NCI-H2227 treated with DMSO at 0.1 percent for 48 hours (cell line): ENCODE results near the gene CC2D1B.

Experiments
- DNase-seq: peaks from one replicate; lab custom pipeline; 2025; lab: John Stamatoyannopoulos, UW

The CC2D1B gene

GRCh38 chr1:52359676-52360594 is 6.1 kb downstream of the CC2D1B start:
- DNase-seq = no peak

- no peak for DNase-seq
These were observed 7.0 kb downstream of the CC2D1B start for GRCh38 chr1:52358851-52359497.

- no peak for DNase-seq
These were observed 8.6 kb downstream of the CC2D1B start for GRCh38 chr1:52357397-52357796.

GRCh38 chr1:52356818-52357355 is 9.1 kb downstream of the CC2D1B start:
- DNase-seq = no peak

GRCh38 chr1:52355847-52356505 is 10.0 kb downstream of the CC2D1B start:
- no peak for DNase-seq

GRCh38 chr1:52355436-52355835 is 10.6 kb downstream of the CC2D1B start:
- DNase-seq = no peak

GRCh38 chr1:52352690-52353089 is 13.3 kb downstream of the CC2D1B start:
- DNase-seq = no peak

- no peak for DNase-seq
These were observed 17.2 kb downstream of the CC2D1B start for GRCh38 chr1:52348704-52349300.

GRCh38 chr1:52346653-52347052 is 19.4 kb downstream of the CC2D1B start:
- no peak for DNase-seq

GRCh38 chr1:52345252-52345651 is 20.8 kb downstream of the CC2D1B start:
- no peak for DNase-seq

GRCh38 chr1:52343979-52344378 is 22.0 kb downstream of the CC2D1B start:
- no peak for DNase-seq

- DNase-seq = no peak
These were observed 24.2 kb downstream of the CC2D1B start for GRCh38 chr1:52341655-52342260.

- no peak for DNase-seq
These were observed 28.6 kb downstream of the CC2D1B start for GRCh38 chr1:52337439-52337838.

- no peak for DNase-seq
These were observed 31.0 kb downstream of the CC2D1B start for GRCh38 chr1:52334906-52335528.

- DNase-seq = no peak
These were observed 33.6 kb downstream of the CC2D1B start for GRCh38 chr1:52332411-52332810.

- DNase-seq = no peak
These were observed 37.4 kb downstream of the CC2D1B start for GRCh38 chr1:52328615-52329014.

- DNase-seq = no peak
These were observed 40.2 kb downstream of the CC2D1B start for GRCh38 chr1:52325786-52326185.

- DNase-seq = no peak
These were observed 42.3 kb downstream of the CC2D1B start for GRCh38 chr1:52323731-52324130.

GRCh38 chr1:52321061-52321460 is 44.9 kb downstream of the CC2D1B start:
- DNase-seq = no peak

- DNase-seq = no peak
These were observed 59.6 kb downstream of the CC2D1B start for GRCh38 chr1:52306227-52307006.
